Nephron (organoid): ENCODE measurements around the gene TMEM18.

Experiments used
- H3K27ac Mint-ChIP-seq, 3 experiments: 2 replicates each; pipeline ENCODE4 v1.8.0; 2020; ENCODE audit warnings: mixed read lengths in 3 of 3, mild to moderate bottlenecking in 2 of 3, moderate library complexity in 1 of 3
- H3K27me3 Mint-ChIP-seq: 2 replicates; pipeline ENCODE4 v1.8.0; 2021; ENCODE audit warnings: low read depth, mild to moderate bottlenecking, moderate library complexity, mixed read lengths
- H3K36me3 Mint-ChIP-seq: 2 replicates; pipeline ENCODE4 v1.8.0; 2020; ENCODE audit warnings: low read depth, mixed read lengths
- H3K4me1 Mint-ChIP-seq: 2 replicates; pipeline ENCODE4 v1.8.0; 2020; ENCODE audit warnings: mixed read lengths
- H3K4me3 Mint-ChIP-seq, 3 experiments: 2 replicates each; pipeline ENCODE4 v1.8.0; 2020; ENCODE audit warnings: mild to moderate bottlenecking in 3 of 3, mixed read lengths in 3 of 3, moderate library complexity in 2 of 3
- H3K9me3 Mint-ChIP-seq: 2 replicates; pipeline ENCODE4 v1.8.0; 2020; ENCODE audit warnings: mixed read lengths
- TF ChIP-seq, protein P1 (sequence below), 3 experiments: fragments of 200-600 bp; sonication (generic); IDR thresholded peaks; one replicate each; pipeline ENCODE4 v1.5.0; 2021; ENCODE audit warnings: antibody characterized with exemption in 3 of 3; ENCODE audit not compliant: unreplicated experiment in 3 of 3

TMEM18 gene

DNA sequence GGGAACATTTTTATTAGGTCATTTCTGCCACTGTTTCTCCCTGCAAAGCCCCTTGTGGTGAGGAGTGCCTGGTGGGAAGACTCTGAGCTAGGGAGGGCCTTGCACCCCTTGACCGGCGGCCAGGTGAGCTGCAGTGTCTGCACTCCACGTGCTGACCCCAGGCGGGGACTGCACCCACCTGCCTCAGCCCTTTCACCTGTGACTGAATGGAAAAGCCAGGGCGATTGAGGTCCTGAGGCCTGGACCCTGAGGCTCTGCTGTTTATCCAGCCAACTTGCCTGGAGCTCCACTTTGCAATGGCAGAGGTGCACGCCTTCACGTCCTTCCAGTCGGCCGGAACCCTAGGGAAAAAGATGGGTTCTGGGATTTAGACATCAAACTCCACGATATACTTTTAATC, 53.1 kb downstream of the TMEM18 start:
- Mint-ChIP-seq H3K4me3 (no peak overlapping the region), H3K27ac (no peak overlapping the region), H3K4me1 (peaks cover 22% of the 10 kb centered on the region), H3K36me3 (no peaks in the 10 kb centered on the region), H3K9me3 (no peaks in the 10 kb centered on the region), H3K27me3 (peaks cover 14% of the 10 kb centered on the region)
- TF ChIP-seq, protein P1, sequence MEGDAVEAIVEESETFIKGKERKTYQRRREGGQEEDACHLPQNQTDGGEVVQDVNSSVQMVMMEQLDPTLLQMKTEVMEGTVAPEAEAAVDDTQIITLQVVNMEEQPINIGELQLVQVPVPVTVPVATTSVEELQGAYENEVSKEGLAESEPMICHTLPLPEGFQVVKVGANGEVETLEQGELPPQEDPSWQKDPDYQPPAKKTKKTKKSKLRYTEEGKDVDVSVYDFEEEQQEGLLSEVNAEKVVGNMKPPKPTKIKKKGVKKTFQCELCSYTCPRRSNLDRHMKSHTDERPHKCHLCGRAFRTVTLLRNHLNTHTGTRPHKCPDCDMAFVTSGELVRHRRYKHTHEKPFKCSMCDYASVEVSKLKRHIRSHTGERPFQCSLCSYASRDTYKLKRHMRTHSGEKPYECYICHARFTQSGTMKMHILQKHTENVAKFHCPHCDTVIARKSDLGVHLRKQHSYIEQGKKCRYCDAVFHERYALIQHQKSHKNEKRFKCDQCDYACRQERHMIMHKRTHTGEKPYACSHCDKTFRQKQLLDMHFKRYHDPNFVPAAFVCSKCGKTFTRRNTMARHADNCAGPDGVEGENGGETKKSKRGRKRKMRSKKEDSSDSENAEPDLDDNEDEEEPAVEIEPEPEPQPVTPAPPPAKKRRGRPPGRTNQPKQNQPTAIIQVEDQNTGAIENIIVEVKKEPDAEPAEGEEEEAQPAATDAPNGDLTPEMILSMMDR (IDR thresholded peaks at IDR 0.05; ENCODE audit: unreplicated experiment in 3 of 3), result no peak

DNA sequence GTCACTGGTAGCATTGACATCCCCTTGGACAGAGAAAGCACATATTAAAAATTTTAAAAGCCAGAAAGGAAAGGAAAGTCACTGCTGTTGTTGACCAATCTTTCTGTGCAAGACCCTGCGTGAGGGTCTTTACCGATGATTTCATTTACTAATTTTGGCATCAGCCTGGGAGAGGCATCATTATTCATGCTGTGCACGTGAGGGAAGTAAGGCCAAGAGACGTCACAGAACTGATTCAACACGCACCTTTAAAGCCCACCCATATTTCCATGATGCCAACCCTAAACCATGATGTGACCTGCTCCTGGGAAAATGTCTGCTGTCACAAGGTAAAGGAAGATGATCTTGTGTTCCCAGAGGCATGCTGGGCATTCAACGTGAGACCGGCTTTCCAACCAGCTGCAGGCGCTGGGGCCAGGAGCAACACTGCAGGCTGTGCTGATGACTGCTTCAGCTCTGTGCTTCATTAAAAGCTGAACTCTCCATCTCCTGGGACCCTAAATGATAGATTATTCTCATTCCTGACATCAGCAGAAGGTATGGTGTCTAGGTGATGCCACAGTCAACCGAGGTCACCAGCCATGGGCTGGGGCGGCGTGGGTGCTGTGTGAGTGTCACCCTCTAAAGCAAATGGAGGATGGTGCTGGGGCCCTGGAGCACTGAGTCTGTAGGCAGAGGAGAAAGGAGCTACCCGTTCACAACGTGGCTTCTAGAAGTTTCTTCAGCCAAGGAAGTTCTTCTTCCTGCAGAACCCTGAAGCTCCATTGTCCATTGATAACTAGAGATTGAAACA, 53.9 kb downstream of the TMEM18 start:
- Mint-ChIP-seq H3K4me1 (peaks cover 22% of the 10 kb centered on the region), H3K4me3 (no peak overlapping the region), H3K27me3 (peaks cover 14% of the 10 kb centered on the region), H3K27ac (peak overlapping the region in 1 of 3 experiments; percentile 38), H3K9me3 (peaks cover under 1% of the 10 kb centered on the region), H3K36me3 (no peaks in the 10 kb centered on the region)
- TF ChIP-seq, protein P1 (IDR thresholded peaks at IDR 0.05; ENCODE audit: unreplicated experiment in 3 of 3), result no peak

DNA sequence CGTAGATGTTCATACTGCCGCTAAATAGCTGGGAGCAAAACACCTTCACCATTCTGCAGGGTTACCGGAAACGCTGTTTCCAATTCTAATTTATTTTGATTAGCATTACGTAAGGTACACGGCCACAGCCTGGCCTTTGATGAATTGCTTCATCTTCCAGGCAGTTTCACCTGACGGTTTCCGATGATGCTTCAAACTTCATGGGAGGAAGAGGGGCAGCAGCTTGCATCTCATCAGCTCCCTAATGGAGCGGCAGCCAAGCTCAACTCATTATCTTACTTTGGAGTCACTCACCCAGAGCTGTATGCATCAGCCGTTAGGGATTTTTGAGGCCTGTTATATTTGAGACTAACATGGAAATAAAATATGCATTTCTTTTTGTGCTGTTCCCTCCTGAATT, 54.8 kb downstream of the TMEM18 start:
- H3K27me3 Mint-ChIP-seq, result peaks cover 11% of the 10 kb centered on the region
- no peaks in the 10 kb centered on the region for H3K36me3 Mint-ChIP-seq
- peaks cover 22% of the 10 kb centered on the region for H3K4me1 Mint-ChIP-seq
- TF ChIP-seq, protein P1 (IDR thresholded peaks at IDR 0.05; ENCODE audit: unreplicated experiment in 3 of 3), result no peak
- H3K9me3 Mint-ChIP-seq, result peaks cover 5% of the 10 kb centered on the region
- no peak overlapping the region for H3K4me3 Mint-ChIP-seq
- H3K27ac Mint-ChIP-seq, result peak overlapping the region in 2 of 3 experiments; percentile 38 to 52

DNA sequence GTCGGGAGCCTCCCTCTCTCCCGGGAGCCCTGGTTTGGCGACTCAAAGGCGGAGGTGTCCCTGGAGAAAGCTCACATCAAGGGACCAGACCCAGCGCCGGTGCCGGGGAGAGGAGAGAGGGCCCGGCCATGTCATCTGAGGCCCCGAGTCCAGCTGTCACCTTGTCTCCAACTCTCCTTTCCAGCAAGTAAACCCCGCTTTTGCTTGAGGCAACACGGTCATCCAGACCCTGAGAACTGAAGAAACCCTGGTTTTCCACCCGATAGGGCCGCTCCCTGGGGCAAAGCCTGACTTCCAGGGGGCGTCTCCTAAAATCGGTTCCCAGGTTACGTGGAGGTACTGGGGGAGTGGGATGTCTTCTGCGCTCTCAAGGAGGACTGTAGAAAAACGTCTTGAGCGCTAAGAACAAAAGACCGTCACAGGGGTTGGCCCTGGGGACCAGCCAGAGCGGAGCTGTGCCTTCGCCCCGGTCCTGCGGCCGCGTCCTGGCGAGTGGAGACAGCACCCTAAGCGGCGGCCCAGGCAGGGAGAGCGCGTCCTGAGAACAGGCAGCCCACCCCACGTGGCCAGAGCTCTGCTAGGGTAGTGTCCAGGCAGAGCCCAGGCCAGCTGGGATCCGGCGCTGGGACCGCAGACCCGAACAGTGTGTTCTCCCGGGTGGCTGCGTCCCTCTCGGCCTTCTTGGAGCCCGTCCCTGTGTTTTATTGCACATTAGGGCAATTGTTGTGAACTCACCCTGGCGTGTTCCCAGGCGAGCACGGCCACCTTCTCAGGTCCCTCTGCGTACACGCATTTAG, 55.7 kb downstream of the TMEM18 start:
- Mint-ChIP-seq H3K27ac (peak overlapping the region in 1 of 3 experiments; percentile 52), H3K27me3 (peaks cover 11% of the 10 kb centered on the region), H3K4me1 (peaks cover 22% of the 10 kb centered on the region), H3K9me3 (peaks cover 5% of the 10 kb centered on the region), H3K36me3 (no peaks in the 10 kb centered on the region), H3K4me3 (no peak overlapping the region)
- TF ChIP-seq, protein P1 (IDR thresholded peaks at IDR 0.05; ENCODE audit: unreplicated experiment in 3 of 3), result no peak

DNA sequence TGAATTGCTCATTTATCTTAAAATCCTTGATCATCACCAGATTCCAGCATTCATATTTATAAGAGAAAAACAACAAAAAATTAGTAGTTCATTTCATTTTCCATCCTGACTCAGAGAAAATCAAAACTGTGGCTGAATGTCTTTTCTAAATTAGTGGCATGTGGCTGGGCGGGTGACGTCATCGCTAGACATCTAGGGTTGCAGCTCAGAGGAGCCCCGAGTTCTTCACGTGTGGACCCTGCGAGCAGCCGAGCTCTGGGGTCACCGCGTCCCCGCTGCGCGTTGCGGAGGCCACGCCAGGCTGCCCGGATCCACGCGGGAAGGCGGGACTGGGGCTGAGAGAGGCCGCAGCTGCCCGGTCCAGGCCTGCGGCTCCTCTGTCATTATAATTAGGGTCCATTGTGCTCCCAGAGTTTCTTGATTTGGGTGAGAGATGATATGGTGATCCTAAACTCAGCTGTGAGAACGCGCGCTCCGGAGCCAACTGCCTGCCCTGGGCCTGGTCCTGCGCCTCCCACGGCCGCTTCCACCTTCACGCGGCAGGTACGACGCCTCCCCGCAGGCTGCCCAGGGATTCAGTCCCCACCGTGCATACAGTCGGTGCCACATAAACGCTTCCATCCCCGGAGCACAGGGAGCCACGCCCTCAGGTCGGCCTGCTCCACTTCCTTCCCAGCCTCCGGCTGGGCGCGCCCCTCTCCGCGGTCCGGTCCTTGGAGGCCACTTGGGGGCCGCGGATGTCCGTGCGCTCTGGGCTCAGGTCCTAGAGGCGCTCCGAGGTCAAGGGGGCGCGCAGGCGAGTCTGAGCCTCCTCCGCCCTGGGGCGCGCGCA, 56.5 kb downstream of the TMEM18 start:
- Mint-ChIP-seq H3K4me3 (no peak overlapping the region), H3K27ac (peak overlapping the region in 1 of 3 experiments; percentile 84), H3K4me1 (peaks cover 19% of the 10 kb centered on the region)

More for the DNA sequence above, 56.5 kb downstream of the TMEM18 start:
- TF ChIP-seq, protein P1 (IDR thresholded peaks at IDR 0.05; ENCODE audit: unreplicated experiment in 3 of 3), result no peak
- Mint-ChIP-seq H3K27me3 (peaks cover 11% of the 10 kb centered on the region), H3K36me3 (no peaks in the 10 kb centered on the region), H3K9me3 (peaks cover 5% of the 10 kb centered on the region)
